Gastrocnemius medialis (tissue), 4 donors: ENCODE data around the gene CHST3.

ENCODE experiments used
- CTCF ChIP-seq, 5 experiments: fragments of 450-650 bp in 3 of 5; fragments of 200-600 bp in 2 of 5; sonication (generic) in 2 of 5; IDR thresholded peaks in 4 of 5; conservative IDR thresholded peaks in 1 of 5; 1 replicate in 4 of 5; 2 replicates in 1 of 5; pipeline ENCODE4 v1.5.1; 2016 to 2019; ENCODE audit warnings: antibody characterized with exemption in 5 of 5, mild to moderate bottlenecking in 3 of 5, moderate library complexity in 3 of 5
- POLR2A ChIP-seq, 2 donors: fragments of 450-650 bp; IDR thresholded peaks; one replicate each; pipeline ENCODE4 v1.6.1; 2017; ENCODE audit warnings: antibody characterized with exemption in 2 of 2, mild to moderate bottlenecking in 2 of 2, moderate library complexity in 2 of 2

GRCh38 chr10:72015841-72016240 lies 51.6 kb downstream of the CHST3 start:
- TF ChIP-seq CTCF (IDR thresholded peaks at IDR 0.05 in 4 of 5, conservative IDR thresholded peaks at IDR 0.05 in 1 of 5) (no peak), POLR2A (IDR thresholded peaks at IDR 0.05) (no peak)
